Breast epithelium (tissue), 3 donors: Measurements from ENCODE around the gene SERPINB8.

Source experiments
- CTCF ChIP-seq, 3 donors: fragments of 450-650 bp; IDR thresholded peaks; one replicate each; pipeline ENCODE4 v1.5.1; 2016 to 2017; ENCODE audit warnings: antibody characterized with exemption in 3 of 3, mild to moderate bottlenecking in 3 of 3, moderate library complexity in 3 of 3
- POLR2A ChIP-seq: fragments of 450-650 bp; IDR thresholded peaks from one replicate; pipeline ENCODE4 v1.6.1; 2016; ENCODE audit warnings: antibody characterized with exemption, mild to moderate bottlenecking, moderate library complexity

DNA sequence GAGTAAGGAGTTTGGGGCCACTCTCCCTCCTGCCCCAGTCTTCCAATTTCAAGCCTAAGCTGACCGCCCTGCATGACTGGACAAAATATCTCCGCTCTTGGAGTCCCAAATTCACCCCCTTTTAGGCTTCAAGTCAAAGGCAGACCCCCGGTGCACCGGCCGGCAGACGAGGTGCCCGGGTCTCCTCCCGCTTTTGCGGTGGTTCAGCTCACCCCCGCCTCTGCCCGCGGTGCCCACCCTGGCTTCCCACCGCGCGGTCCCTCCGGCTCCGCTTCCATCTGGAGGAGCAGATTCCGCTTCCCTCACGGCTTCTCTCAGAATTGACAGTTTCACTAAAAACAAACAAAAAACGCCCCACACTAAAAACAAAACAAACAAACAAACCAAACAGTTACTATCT is 56.5 kb downstream of the SERPINB8 start:
- TF ChIP-seq CTCF (IDR thresholded peaks at IDR 0.05) (no peak), POLR2A (no peak)
